Spleen (tissue), 11 donors: ENCODE results near the gene ALX4. TPM values are rescaled to one million over a fixed set of nuclear protein-coding genes. Genes with fewer than 3 reads are reported as not detected.
A peak's percentile ranks its signal among the peaks of the same experiment; 100 is the strongest.

ENCODE experiments used
- DNase-seq: peaks from one replicate; pipeline ENCODE4 v3.0.0-alpha.2; 2020
- H3K27ac ChIP-seq, 8 donors: fragments of 200-600 bp; sonication (generic) in 7 of 8; 1 replicate in 4 of 8; 2 replicates in 4 of 8; pipeline versions ENCODE4 v1.5.0 to v1.8.0; 2016 to 2021; ENCODE audit warnings: inconsistent platforms in 4 of 8, mild to moderate bottlenecking in 4 of 8, moderate library complexity in 1 of 8
- H3K27me3 ChIP-seq, 7 donors: fragments of 200-600 bp; sonication (generic) in 6 of 7; replicated peaks in 1 of 7; 1 replicate in 4 of 7; 2 replicates in 3 of 7; pipeline versions ENCODE4 v1.5.0 to v1.8.0; 2016 to 2021; ENCODE audit warnings: inconsistent platforms in 3 of 7, mild to moderate bottlenecking in 1 of 7
- H3K36me3 ChIP-seq, 6 donors: fragments of 200-600 bp; sonication (generic) in 5 of 6; 1 replicate in 4 of 6; 2 replicates in 2 of 6; pipeline versions ENCODE4 v1.5.0 to v1.8.0; 2016 to 2021; ENCODE audit warnings: inconsistent platforms in 2 of 6
- H3K4me1 ChIP-seq, 6 donors: fragments of 200-600 bp; sonication (generic) in 5 of 6; 1 replicate in 3 of 6; 2 replicates in 3 of 6; pipeline versions ENCODE4 v1.5.0 to v1.8.0; 2016 to 2021; ENCODE audit warnings: inconsistent platforms in 3 of 6
- H3K4me3 ChIP-seq, 8 donors: fragments of 200-600 bp; sonication (generic) in 7 of 8; 1 replicate in 4 of 8; 2 replicates in 4 of 8; pipeline versions ENCODE4 v1.5.0 to v1.8.0; 2016 to 2021; ENCODE audit warnings: inconsistent platforms in 4 of 8, mild to moderate bottlenecking in 4 of 8, moderate library complexity in 2 of 8
- H3K9me3 ChIP-seq, 8 donors: fragments of 200-600 bp; sonication (generic) in 7 of 8; 1 replicate in 4 of 8; 2 replicates in 4 of 8; pipeline versions ENCODE4 v1.5.0 to v1.8.0; 2016 to 2021; ENCODE audit warnings: inconsistent platforms in 4 of 8
- CTCF ChIP-seq, 11 experiments: fragments of 200-600 bp in 7 of 11; fragments of 450-650 bp in 4 of 11; sonication (generic) in 4 of 11; IDR thresholded peaks in 8 of 11; conservative IDR thresholded peaks in 3 of 11; 1 replicate in 7 of 11; 2 replicates in 4 of 11; pipeline versions ENCODE4 v1.4.0 to v1.8.0; 2016 to 2021; ENCODE audit warnings: antibody characterized with exemption in 11 of 11, inconsistent platforms in 4 of 11, mild to moderate bottlenecking in 1 of 11
- POLR2A ChIP-seq, 3 donors: fragments of 450-650 bp; IDR thresholded peaks; one replicate each; pipeline ENCODE4 v1.5.1; 2017; ENCODE audit warnings: antibody characterized with exemption in 3 of 3, mild to moderate bottlenecking in 1 of 3
- POLR2AphosphoS5 ChIP-seq, 3 donors: sonication (generic); formaldehyde crosslinking; IDR thresholded peaks; one replicate each; pipeline ENCODE4 v1.5.1; 2017; ENCODE audit warnings: antibody characterized with exemption in 3 of 3
- WGBS, 5 donors: extraction: QIAGEN DNeasy Blood & Tissue Kit in 3 of 5; methylation state at CpG; one replicate each; pipeline versions ENCODE4 v1.1.5 to v1.1.7; 2013 to 2018; 5-methylcytosine and 5-hydroxymethylcytosine counted together
- intact Hi-C: fragments of 100-400 bp; cut with DNase I; formaldehyde crosslinking; loops from one replicate; pipeline ENCODE4 v1.15.0; 2023; ENCODE audit warnings: low total_unique reads
- polyA plus RNA-seq, 3 donors: library from polyadenylated mRNA; stranded (reverse); fragments of 200-250 nt; gene quantifications; one replicate each; pipeline ENCODE4 v1.2.1, GENCODE V29; 2013
- total RNA-seq, 7 donors: library from RNA; depleted of rRNA in 3 of 7; stranded (reverse); fragments of >200 nt in 3 of 7; fragmentation: NEBNext Ultra II Directional in 4 of 7; extraction: Animal tissue kit (Norgen Biotek cat#: 25700) in 4 of 7; gene quantifications; one replicate each; pipeline versions ENCODE4 v1.1.0 to v1.2.1, GENCODE V29; 2016 to 2021
- donor health status: healthy with polysubstance abuse.
- donor health status: DM: no; HTN: no; CAD: no; lungs with moderate emphysema.
- donor health status: DM: no; HTN: no; CAD: no.
- donor health status: Bipolar disorder and iron deficiency.
- donor health status: healthy.
- donor health status: DM: no; HTN: no; CAD: no.
- donor health status: DM: yes; HTN: yes; CAD: no.

Gene ALX4
- total and polyA plus RNA-seq, 10 donors: 0.11 TPM; not detected in 9

- intact Hi-C loops: no loop called here
Observed at GRCh38 chr11:44263738-44264437, 46.1 kb downstream of the ALX4 start.

GRCh38 chr11:44261800-44262591 lies 47.9 kb downstream of the ALX4 start:
- Histone ChIP-seq H3K4me3 (no peak overlapping the region), H3K27me3 (peaks cover 0 to 21% (median 0%) of the 10 kb centered on the region in 7 donors), H3K27ac (no peak overlapping the region), H3K9me3 (no peaks in the 10 kb centered on the region), H3K36me3 (no peaks in the 10 kb centered on the region), H3K4me1 (peaks cover 0 to 10% (median 0%) of the 10 kb centered on the region in 6 donors)
- TF ChIP-seq POLR2A (IDR thresholded peaks at IDR 0.05) (no peak), POLR2AphosphoS5 (IDR thresholded peaks at IDR 0.05) (no peak), CTCF (IDR thresholded peaks at IDR 0.05 in 8 of 11, conservative IDR thresholded peaks at IDR 0.05 in 3 of 11) (no peak)
- DNase-seq: no peak
- WGBS, 5 donors: 83 to 91% (median 85%) methylated on average over 11 to 14 of the region's 14 CpGs
- intact Hi-C loops: no loop called here

More at GRCh38 chr11:44263738-44264437, 46.1 kb downstream of the ALX4 start:
- H3K4me3 ChIP-seq: no peak overlapping the region
- H3K36me3 ChIP-seq: no peaks in the 10 kb centered on the region
- DNase-seq: peak; percentile 71
- no peak overlapping the region for H3K27ac ChIP-seq
- TF ChIP-seq CTCF (IDR thresholded peaks at IDR 0.05 in 8 of 11, conservative IDR thresholded peaks at IDR 0.05 in 3 of 11): no peak
- TF ChIP-seq POLR2AphosphoS5 (IDR thresholded peaks at IDR 0.05): no peak
- TF ChIP-seq POLR2A (IDR thresholded peaks at IDR 0.05): no peak
- peaks cover 0 to 21% (median 0%) of the 10 kb centered on the region in 7 donors for H3K27me3 ChIP-seq
- H3K9me3 ChIP-seq: no peaks in the 10 kb centered on the region
- H3K4me1 ChIP-seq: no peaks in the 10 kb centered on the region
- WGBS, 5 donors: 79 to 87% (median 85%) methylated on average over 16 to 20 of the region's 20 CpGs

- TF ChIP-seq POLR2A (IDR thresholded peaks at IDR 0.05): no peak
- no peak for TF ChIP-seq CTCF (IDR thresholded peaks at IDR 0.05 in 8 of 11, conservative IDR thresholded peaks at IDR 0.05 in 3 of 11)
- no peak for TF ChIP-seq POLR2AphosphoS5 (IDR thresholded peaks at IDR 0.05)
Observed at GRCh38 chr11:44260081-44260480, 49.9 kb downstream of the ALX4 start.

More at GRCh38 chr11:44260081-44260480, 49.9 kb downstream of the ALX4 start:
- intact Hi-C loops: no loop called here
- no peaks in the 10 kb centered on the region for H3K36me3 ChIP-seq
- peaks cover 0 to 20% (median 0%) of the 10 kb centered on the region in 7 donors for H3K27me3 ChIP-seq
- H3K27ac ChIP-seq: no peak overlapping the region
- WGBS, 5 donors: 71 to 87% (median 80%) methylated on average over 4 of the region's 4 CpGs
- DNase-seq: no peak
- H3K4me3 ChIP-seq: no peak overlapping the region
- no peaks in the 10 kb centered on the region for H3K9me3 ChIP-seq
- H3K4me1 ChIP-seq: peaks cover 0 to 22% (median 0%) of the 10 kb centered on the region in 6 donors
